Activated B cell treated with CpG ODN at 0.5 μM for 24 hours (primary cell): ENCODE measurements around the gene WDFY4. TPM values are rescaled to one million over a fixed set of nuclear protein-coding genes. Genes with fewer than 3 reads are reported as not detected.

ENCODE experiments used
- ATAC-seq: fragments of 200-7000 bp; cut with Tn5 transposase; one replicate; pipeline ENCODE4 v1.10.0; 2021; ENCODE audit warnings: low read depth, mild to moderate bottlenecking, moderate library complexity
- CTCF ChIA-PET: fragments of 350-600 bp; sonication (Branson Sonifier 250); formaldehyde crosslinking; loops from one replicate; lab custom pipeline; 2021; ENCODE audit warnings: antibody characterized with exemption; lab: Charles Lee
- POLR2A ChIA-PET: fragments of 350-600 bp; sonication (Branson Sonifier 250); formaldehyde crosslinking; loops from one replicate; lab custom pipeline; 2021; ENCODE audit warnings: antibody characterized with exemption; lab: Charles Lee
- DNase-seq: peaks from one replicate; pipeline ENCODE4 v3.0.0; 2022
- H3K27ac Mint-ChIP-seq: one replicate; pipeline ENCODE4 v1.8.0; 2020; ENCODE audit warnings: mixed read lengths
- H3K27me3 Mint-ChIP-seq: one replicate; pipeline ENCODE4 v1.8.0; 2021; ENCODE audit warnings: mixed read lengths
- H3K36me3 Mint-ChIP-seq: one replicate; pipeline ENCODE4 v1.8.0; 2021; ENCODE audit warnings: low read depth, mixed read lengths
- H3K4me1 Mint-ChIP-seq: one replicate; pipeline ENCODE4 v1.8.0; 2021; ENCODE audit warnings: mixed read lengths
- H3K4me3 Mint-ChIP-seq: one replicate; pipeline ENCODE4 v1.8.0; 2020; ENCODE audit warnings: mild to moderate bottlenecking, mixed read lengths
- H3K9me3 Mint-ChIP-seq: one replicate; pipeline ENCODE4 v1.8.0; 2020; ENCODE audit warnings: mixed read lengths
- intact Hi-C: fragments of 100-400 bp; cut with micrococcal nuclease; formaldehyde crosslinking; loops from one replicate; pipeline ENCODE4 v1.15.1; 2024
- total RNA-seq: library from RNA; stranded (reverse); gene quantifications from 2 replicates; pipeline ENCODE4 v1.2.3, GENCODE V29; 2022
- TF ChIP-seq, protein P1 (sequence below): fragments of 200-600 bp; IDR thresholded peaks from one replicate; pipeline ENCODE4 v1.8.0; 2022; ENCODE audit warnings: antibody characterized with exemption, mild to moderate bottlenecking

The WDFY4 gene
- total RNA-seq, 1 donor from 2014 or later: 488 TPM

DNA sequence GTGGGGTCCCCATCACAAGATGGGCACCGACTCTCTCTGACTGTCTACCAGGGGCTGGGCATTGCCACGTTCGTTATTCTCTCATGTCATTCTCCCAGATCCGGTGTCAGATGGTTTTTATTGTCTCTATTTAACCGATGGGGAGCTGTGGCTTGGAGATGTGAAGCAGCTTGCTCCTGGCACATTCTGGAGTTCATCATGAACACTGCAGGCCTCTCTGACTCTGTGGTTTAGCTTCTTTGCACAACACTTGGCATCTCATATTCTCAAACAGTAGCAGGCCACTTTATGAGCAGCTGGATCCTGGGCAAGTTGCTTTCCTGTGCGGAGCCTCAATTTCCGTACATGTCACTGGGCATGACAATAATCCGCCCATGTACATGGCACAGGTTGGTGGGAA, 135.1 kb downstream of the WDFY4 start:
- H3K4me3 Mint-ChIP-seq: no peak overlapping the region
- peaks cover 3% of the 10 kb centered on the region for H3K4me1 Mint-ChIP-seq
- CTCF ChIA-PET: interaction anchor here (0.9 kb wide), 2 partner anchors 163 to 292 kb away, joined by 3 read pairs; no protein-coding TSS in a partner anchor
- TF ChIP-seq, protein P1, sequence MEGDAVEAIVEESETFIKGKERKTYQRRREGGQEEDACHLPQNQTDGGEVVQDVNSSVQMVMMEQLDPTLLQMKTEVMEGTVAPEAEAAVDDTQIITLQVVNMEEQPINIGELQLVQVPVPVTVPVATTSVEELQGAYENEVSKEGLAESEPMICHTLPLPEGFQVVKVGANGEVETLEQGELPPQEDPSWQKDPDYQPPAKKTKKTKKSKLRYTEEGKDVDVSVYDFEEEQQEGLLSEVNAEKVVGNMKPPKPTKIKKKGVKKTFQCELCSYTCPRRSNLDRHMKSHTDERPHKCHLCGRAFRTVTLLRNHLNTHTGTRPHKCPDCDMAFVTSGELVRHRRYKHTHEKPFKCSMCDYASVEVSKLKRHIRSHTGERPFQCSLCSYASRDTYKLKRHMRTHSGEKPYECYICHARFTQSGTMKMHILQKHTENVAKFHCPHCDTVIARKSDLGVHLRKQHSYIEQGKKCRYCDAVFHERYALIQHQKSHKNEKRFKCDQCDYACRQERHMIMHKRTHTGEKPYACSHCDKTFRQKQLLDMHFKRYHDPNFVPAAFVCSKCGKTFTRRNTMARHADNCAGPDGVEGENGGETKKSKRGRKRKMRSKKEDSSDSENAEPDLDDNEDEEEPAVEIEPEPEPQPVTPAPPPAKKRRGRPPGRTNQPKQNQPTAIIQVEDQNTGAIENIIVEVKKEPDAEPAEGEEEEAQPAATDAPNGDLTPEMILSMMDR: no peak
- H3K27ac Mint-ChIP-seq: no peak overlapping the region
- H3K36me3 Mint-ChIP-seq: peaks cover 85% of the 10 kb centered on the region
- no peaks in the 10 kb centered on the region for H3K27me3 Mint-ChIP-seq
- ATAC-seq (no peak), DNase-seq (no peak)
- POLR2A ChIA-PET: interaction anchor here (0.9 to 1.4 kb wide), 2 partner anchors 15 to 18 kb away, joined by 3 read pairs; no protein-coding TSS in a partner anchor
- intact Hi-C loops: no loop called here
- H3K9me3 Mint-ChIP-seq: no peaks in the 10 kb centered on the region

DNA sequence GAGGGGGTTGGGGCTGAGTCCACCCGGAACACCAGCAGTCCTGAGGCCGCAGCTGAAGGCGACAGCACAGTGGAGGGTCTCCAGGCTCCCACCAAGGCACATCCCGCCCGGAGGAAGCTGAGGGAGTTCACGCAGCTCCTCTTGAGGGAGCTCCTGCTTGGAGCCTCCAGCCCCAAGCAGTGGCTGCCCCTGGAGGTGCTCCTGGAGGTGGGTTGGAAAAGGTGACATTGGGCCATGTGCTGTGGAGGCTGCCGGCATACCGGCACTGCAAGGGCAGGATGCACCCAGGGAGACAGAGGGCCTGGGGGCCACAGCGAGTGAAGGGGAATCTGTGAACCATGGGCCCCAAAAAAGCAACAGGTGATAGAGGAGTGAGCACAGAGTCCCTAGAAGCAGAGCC, 135.6 kb downstream of the WDFY4 start:
- H3K27ac Mint-ChIP-seq: peak overlapping the region; percentile 59
- H3K27me3 Mint-ChIP-seq: no peaks in the 10 kb centered on the region
- H3K4me3 Mint-ChIP-seq: no peak overlapping the region
- DNase-seq: no peak
- POLR2A ChIA-PET: interaction anchor here (1.4 kb wide), 1 partner anchor 16 kb away, joined by 3 read pairs; no protein-coding TSS in a partner anchor
- CTCF ChIA-PET: interaction anchor here (0.6 to 0.9 kb wide), 3 partner anchors 140 to 292 kb away, joined by 3 read pairs; no protein-coding TSS in a partner anchor
- H3K9me3 Mint-ChIP-seq: no peaks in the 10 kb centered on the region
- no peak for ATAC-seq
- H3K36me3 Mint-ChIP-seq: peaks cover 85% of the 10 kb centered on the region
- intact Hi-C loops: no loop called here
- H3K4me1 Mint-ChIP-seq: peaks cover 3% of the 10 kb centered on the region
- TF ChIP-seq, protein P1: no peak

DNA sequence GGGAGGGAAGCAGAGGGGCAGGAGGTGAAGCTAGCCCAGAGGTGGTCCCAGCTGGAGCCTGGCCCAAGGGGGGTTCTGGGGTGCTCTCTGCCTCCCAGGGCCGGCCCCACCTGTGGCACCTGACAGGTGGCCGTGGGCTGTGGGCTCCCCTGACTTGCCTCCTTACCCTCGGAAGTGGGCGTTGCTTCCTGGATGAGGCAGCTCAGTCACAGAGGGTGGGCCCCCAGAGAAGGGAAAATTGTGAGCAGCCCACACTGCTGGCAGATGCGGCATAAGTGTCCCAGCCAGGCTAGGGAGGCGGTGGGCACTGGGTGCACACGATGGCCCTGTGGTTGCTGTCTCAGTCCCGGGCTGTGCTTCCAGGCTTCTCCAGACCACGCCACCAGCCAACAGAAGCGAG, 136.0 kb downstream of the WDFY4 start:
- Mint-ChIP-seq H3K4me3 (no peak overlapping the region), H3K36me3 (peaks cover 86% of the 10 kb centered on the region), H3K27me3 (no peaks in the 10 kb centered on the region), H3K4me1 (peaks cover 3% of the 10 kb centered on the region), H3K9me3 (no peaks in the 10 kb centered on the region), H3K27ac (peak overlapping the region; percentile 59)
- intact Hi-C loops: no loop called here
- ATAC-seq: no peak
- POLR2A ChIA-PET: interaction anchor here (1.4 kb wide), 1 partner anchor 16 kb away, joined by 3 read pairs; no protein-coding TSS in a partner anchor
- CTCF ChIA-PET: interaction anchor here (0.6 kb wide), 1 partner anchor 141 kb away, joined by 3 read pairs; no protein-coding TSS in a partner anchor
- TF ChIP-seq, protein P1: no peak
- no peak for DNase-seq

DNA sequence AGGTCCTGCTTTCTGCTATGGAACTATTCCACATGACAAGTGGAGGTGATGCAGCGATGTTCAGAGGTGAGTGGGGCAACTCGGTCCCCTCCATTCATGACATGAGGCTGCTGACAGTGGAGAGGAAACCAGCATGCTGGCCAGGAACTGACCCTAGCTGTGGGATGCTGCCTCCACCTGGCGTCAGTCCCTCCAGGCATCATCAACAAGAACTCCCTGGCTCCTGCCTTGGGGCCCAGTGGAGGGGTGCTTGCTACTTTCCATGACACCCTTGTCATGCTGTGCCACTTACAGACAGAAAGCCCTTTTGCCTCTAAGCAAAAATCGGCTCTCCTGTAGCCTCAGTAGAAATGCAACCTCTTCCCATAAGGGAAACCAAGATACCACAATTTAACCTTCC, 136.4 kb downstream of the WDFY4 start:
- Mint-ChIP-seq H3K36me3 (peaks cover 88% of the 10 kb centered on the region), H3K27ac (no peak overlapping the region), H3K27me3 (no peaks in the 10 kb centered on the region), H3K4me3 (no peak overlapping the region), H3K4me1 (peaks cover 4% of the 10 kb centered on the region), H3K9me3 (no peaks in the 10 kb centered on the region)
- TF ChIP-seq, protein P1: no peak
- intact Hi-C loops: no loop called here
- DNase-seq: no peak
- CTCF ChIA-PET: no interaction called here
- POLR2A ChIA-PET: no interaction called here
- no peak for ATAC-seq

DNA sequence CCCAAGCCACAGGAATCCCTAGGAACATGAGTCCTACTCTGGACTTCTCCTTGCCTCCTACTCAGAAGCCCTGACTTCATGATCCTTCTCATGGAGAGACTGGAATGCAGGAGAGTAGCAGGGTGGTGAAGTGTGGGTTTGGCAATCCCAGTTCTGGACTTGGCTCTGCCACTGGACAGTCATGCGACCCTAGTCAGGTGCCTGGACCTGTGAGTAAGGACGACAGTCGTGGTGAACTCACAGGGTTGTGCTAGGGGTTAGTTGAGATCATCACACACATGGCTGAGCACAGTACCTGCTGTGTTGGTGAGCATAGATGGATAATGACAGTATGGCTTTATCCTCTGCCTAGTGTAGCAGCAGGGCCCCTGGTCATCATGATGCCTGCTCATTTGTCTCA, 137.0 kb downstream of the WDFY4 start:
- POLR2A ChIA-PET: interaction anchor here (0.5 kb wide), 1 partner anchor 138 kb away, joined by 4 read pairs; no protein-coding TSS in a partner anchor
- DNase-seq (no peak), ATAC-seq (no peak)

More for the DNA sequence above, 137.0 kb downstream of the WDFY4 start:
- Mint-ChIP-seq H3K27ac (no peak overlapping the region), H3K27me3 (no peaks in the 10 kb centered on the region), H3K4me3 (no peak overlapping the region), H3K4me1 (peaks cover 5% of the 10 kb centered on the region), H3K36me3 (peaks cover 89% of the 10 kb centered on the region), H3K9me3 (no peaks in the 10 kb centered on the region)
- CTCF ChIA-PET: no interaction called here
- TF ChIP-seq, protein P1: no peak
- intact Hi-C loops: no loop called here
